AG08395 (cell line): Measurements from ENCODE around the gene VAT1.
"Not testable (repeated sequence)": the region's sequence is repeated elsewhere in the genome, so short reads cannot be mapped to it uniquely, and the experiment has no call there.

Source experiments
- DNase-seq: peaks from one replicate; pipeline ENCODE4 v3.0.0; 2012; ENCODE audit warnings: mixed read lengths, low spot score

The VAT1 gene

GRCh38 chr17:43006639-43007551 is 15.3 kb downstream of the VAT1 start, which contains the start of gene IFI35:
Gene IFI35, plus strand, starts transcription at chr17:43006784. Its CDS starts 164 bp downstream, at chr17:43006948.
- DNase-seq, result peak; percentile 88

DNA sequence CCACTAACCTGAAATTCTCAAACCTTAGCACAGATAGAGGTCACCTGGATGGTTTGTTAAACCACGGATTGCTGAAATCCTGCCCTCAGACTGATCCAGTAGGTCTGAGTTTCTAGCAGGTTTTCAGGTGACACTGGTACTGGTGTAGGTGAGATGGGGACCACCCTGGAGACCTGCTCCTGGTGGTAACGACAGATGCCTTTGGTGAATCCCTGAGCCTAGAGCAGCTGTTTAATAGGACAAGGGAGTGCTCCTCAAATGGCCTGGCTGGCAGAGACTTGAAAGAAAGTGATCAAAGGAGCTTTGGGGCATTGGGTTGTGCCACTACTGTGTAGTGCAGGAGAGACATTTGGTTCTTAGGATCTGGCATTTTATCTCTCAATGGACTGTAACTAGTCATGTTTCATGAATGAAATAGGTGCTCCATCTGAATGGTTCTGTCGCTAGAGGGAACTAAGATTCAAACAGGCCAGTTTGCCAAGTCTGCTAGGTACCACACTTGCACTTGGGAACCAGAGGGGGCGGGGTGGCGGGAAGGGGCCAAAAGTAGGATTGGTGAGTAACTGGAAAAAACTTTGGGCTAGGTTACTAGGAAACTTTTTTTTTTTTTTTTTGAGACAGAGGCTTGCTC is 18.5 kb downstream of the VAT1 start:
- no peak for DNase-seq

DNA sequence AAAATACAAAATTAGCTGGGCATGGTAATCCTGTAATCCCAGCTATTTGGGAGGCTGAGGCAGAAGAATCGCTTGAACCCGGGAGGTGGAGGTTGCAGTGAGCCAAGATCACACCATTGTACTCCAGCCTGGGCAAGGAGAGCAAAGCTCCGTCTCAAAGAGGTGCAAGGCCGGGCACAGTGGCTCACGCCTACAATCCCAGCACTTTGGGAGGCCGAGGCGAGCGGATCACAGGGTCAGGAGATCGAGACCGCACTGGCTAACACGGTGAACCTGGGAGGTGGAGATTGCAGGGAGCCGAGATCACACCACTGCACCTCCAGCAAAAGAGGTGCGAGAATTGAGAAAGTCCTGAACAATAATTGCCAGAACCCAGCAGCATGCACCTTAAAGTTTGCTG is 21.3 kb downstream of the VAT1 start:
- DNase-seq, result not testable (repeated sequence)

- no peak for DNase-seq
These were observed 23.1 kb downstream of the VAT1 start for GRCh38 chr17:42999003-42999525.

DNA sequence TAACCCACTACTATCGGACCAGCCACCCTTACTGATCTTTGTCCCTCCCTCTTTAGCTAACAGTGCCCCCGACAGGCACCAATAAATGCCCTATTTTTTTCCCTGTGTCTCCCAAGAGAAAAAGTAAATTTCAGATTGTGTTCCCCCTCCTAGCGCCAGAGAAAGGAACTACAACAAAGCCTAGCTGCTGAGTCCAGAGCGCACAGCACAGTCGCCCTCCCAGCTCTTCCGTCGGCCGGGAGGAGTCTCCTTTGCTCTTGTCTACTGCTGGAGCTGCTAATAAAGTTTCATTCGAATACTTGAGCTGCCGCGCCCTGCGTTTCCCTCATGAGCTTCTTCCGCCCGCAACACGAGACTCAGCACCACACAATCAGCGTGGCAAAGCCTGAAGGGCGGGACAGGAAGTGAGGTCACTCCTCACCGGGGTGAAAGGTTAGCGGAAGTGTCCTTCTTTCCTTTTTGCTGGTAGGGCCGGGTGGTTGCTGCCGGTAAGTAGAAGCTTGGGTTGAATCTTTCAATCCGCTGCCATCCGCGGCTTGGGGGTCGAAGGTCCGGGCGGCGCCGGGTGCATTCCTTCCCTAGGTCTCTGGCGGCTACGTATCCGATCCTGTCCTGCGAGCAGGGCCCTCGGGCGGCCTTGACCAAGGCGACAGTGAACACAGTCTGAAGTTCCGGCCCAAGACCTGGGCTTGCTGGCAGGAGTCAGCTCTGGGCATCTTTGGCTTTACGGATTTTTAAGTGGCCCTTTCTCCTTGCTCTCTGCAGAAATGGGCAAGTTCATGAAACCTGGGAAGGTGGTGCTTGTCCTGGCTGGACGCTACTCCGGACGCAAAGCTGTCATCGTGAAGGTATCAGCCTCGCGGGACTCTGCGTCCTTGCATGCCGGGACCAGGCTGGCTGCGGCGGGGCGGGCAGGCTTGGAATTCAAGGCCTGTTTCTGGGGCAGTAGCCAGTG is 23.9 kb downstream of the VAT1 start, which contains the start of gene RPL27:
Gene RPL27 (plus strand): TSS at position 436 of the 955 bp plus-strand sequence. CDS start 332 bp downstream, at position 768.
- peak; percentile 97 for DNase-seq

DNA sequence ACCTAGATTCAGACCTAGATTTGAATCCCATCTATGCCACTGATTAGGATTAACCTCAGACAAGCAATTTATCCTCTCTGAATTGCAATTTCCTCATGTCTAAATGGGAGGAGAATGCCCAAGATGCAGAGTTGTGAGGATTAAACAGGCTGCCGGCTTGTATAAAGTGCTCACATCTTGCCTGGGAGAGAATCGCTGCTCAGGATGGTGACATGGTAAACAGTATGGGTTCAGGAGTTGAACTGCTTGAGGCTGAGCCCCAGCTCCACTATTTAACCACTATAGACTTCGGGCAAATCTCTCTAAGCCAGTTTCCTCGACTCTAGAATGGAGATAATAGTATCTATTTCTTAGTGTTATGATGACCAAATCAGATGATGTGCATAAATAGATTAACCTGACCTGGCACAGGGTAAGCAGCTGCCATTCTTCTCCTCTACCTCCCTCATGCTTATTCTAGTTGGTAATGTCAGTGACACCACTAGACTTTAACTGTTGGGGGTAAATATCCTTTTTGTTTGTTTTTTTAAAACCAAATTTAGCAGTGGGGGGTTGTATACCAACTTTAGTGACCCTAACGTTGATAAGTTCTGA is 24.7 kb downstream of the VAT1 start:
- DNase-seq, result no peak

GRCh38 chr17:42993913-42994312 is 28.3 kb downstream of the VAT1 start:
- not testable (repeated sequence) for DNase-seq

DNA sequence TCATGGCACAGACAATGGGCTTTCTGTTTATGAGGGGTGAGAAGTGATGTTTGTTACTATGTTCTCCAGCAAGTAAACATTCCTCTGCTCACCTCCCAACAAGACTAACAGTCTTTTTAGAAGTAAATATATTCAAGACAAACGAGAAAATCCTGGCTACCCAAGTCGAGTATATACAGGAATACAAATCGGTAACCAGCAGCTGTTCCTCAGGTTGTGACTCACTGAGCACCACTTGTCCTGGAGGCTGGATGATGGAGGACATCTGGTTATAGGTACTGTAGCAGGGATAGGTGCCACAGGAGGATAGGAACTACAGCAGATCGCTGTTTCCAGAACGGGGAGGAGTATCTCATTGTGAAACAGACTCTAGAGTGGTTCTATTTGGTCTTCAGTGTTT is 29.3 kb downstream of the VAT1 start:
- DNase-seq, result no peak

DNA sequence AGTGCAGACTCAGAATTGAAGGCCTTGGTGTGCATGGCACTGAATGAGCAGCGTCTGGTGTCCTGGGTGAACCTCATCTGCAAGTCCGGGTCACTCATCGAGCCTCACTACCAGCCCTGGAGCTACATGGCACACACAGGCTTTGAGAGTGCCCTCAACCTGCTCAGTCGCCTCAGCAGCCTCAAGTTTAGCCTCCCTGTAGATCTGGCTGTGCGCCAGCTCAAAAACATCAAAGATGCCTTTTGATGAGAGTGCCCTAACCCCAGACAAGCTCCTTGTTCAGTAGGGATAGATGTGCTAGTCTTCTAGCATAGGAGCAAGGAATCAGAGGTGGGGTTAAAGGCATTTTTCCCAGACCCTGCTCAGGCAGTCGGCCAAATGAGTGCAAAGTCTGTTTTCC is 30.7 kb downstream of the VAT1 start:
- DNase-seq, result no peak

DNA sequence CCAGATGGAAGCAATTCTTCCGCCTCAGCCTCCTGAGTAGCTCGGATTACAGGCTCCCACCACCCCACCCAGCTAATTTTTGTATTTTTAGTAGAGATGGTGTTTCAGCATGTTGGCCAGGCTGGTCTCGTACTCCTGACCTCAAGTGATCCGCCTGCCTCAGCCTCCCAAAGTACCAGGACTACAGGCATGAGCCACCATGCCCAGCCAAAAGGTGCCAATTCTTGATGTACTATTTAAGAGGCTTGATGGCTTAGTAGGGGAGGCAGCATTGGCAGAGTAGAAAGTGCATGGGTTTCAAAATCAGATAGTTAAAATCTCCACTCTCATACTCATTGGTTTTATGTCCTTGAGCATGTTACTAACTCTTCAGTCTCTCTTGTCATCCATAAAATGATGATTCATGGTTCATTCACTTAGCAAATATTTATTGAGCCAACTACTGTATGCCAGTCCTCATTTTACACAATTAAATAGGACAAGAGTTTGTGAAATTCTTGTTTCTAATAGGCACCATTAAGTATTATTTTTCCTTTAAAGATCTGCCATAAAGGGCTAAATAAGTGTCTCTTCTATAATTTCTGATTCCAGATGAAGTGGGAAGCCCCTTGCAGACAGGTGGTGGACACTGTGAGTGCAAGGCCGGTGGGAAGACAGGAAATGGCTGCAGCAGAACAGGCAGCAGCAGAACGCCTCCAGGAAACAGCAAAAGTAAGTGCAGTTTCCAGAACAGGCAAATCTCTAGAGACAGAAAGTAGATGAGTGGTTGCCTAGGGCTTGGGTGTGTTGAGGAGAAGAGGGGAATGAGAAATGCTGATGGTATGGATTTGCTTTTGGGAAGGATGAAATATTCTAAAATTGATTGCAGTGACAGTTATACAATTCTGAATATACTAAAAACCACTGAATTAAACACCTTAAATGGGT is 32.2 kb downstream of the VAT1 start:
- peak; percentile 38 for DNase-seq

GRCh38 chr17:42989141-42989540 is 33.0 kb downstream of the VAT1 start:
- no peak for DNase-seq

- no peak for DNase-seq
These were observed 37.0 kb downstream of the VAT1 start for GRCh38 chr17:42985225-42985624.

DNA sequence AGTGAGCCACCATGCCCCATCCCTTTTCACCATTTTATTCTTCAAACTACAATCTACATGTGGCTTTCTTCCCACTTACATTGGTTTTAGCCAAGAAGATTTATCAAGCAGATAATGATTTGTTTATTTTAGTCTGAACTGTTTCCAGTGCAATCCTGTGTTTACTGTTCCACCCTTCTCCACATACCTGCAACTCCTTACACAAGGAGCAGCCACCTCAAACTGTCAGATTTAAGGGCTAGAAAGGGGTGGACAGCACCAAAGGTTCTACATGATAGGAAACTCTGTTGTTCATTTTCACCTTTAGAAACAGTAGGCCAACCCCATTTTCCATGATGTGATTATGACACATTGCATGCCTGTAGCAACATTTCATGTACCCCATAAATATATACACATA is 39.9 kb downstream of the VAT1 start:
- DNase-seq, result no peak

- DNase-seq, result peak; percentile 60
These were observed 41.3 kb downstream of the VAT1 start for GRCh38 chr17:42980766-42981397.

DNA sequence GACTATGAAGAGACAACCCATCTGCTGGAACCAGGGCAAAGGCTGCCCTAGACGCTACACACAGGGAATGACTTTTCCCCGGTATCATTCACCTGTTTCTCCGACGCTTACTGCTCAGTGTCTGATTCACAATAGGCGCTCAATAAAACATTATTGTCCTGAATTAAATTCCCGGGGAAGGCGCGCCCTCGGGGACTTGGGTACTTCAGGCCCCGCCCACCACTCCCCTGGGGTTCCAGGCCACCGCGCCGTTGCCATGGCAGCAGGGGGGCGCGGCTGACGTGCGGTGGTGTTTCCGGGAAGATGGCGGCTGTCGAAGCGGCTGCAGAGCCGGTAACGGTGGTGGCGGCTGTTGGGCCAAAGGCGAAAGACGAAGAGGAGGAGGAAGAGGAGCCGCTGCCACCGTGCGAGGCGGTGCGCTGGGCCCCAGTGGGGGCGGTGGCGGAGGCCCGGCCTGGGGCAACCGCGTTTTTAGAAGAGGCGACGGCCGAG is 41.9 kb downstream of the VAT1 start, which contains the start of gene RUNDC1:
Gene RUNDC1 (plus strand): TSS at position 292 of the 492 bp plus-strand sequence. CDS start 12 bp downstream, at position 304.
- peak; percentile 97 for DNase-seq

DNA sequence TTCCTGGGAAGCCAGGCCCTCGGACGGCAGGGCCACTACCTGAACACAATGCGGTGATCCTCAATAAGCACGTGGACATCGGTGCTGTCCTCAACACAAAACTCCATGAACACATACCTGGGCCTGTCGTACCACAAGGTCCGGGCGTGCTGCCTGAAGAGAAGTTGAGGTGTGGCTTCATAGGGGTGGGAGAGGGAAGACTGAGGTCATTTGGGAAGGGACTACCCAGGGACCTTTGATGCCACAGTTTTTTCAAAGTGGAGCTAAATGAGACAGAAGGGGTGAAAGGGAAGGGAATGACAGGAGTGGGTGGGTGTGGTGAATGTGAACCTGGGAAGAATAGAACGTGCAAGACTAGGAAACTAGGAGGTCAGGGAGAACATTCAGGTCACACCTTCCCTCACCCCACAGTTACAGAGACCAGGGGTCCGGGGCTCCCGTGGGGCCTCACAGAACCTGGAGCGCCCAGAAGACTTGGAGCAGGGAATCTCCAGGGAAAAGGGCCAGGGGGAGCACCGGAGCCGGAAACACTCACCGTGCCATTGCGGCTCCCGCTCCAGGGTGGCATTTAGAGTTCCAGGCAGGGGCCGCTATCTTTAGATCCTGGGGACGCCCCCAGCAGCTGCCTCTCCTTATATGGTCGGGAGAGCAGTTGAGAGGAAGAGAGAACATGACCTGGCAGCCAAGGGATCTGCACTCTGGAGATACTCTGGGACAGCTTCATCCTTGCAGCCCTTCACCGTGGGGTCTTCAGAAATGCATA is 42.5 kb downstream of the VAT1 start, which contains the start of gene PTGES3L:
Gene PTGES3L (minus strand): TSS at position 570 of the 763 bp plus-strand sequence. CDS start 27 bp downstream, at position 543.
- DNase-seq, result peak; percentile 43

GRCh38 chr17:42975701-42976100 is 46.5 kb downstream of the VAT1 start:
- DNase-seq, result not testable (repeated sequence)

GRCh38 chr17:42975265-42975664 is 46.9 kb downstream of the VAT1 start:
- no peak for DNase-seq
